Measurements from ENCODE around the gene EXOC6B. TPM values are rescaled to one million over a fixed set of nuclear protein-coding genes. Genes with fewer than 3 reads are reported as not detected.

The EXOC6B gene
- total RNA-seq, 1 donor: 24.6 TPM

- TF ChIP-seq CTCF (IDR thresholded peaks at IDR 0.05; ENCODE audit: extremely low read depth, low read depth, low read length): no peak
These were observed 211.9 kb downstream of the EXOC6B start for GRCh38 chr2:72613931-72614330.

GRCh38 chr2:72612614-72613160 lies 213.1 kb downstream of the EXOC6B start:
- Histone ChIP-seq H3K27ac (ENCODE audit: low read depth, low read length) (no peak overlapping the region), H3K79me2 (ENCODE audit: insufficient read depth, low read length) (no peaks in the 10 kb centered on the region), H3K27me3 (ENCODE audit: insufficient read depth, low read length) (no peaks in the 10 kb centered on the region), H3K4me1 (ENCODE audit: insufficient read depth, low read length) (no peaks in the 10 kb centered on the region), H3K36me3 (ENCODE audit: insufficient read depth, low read length) (no peaks in the 10 kb centered on the region), H3K4me3 (ENCODE audit: insufficient read depth, low read length) (no peak overlapping the region), H3K4me2 (ENCODE audit: insufficient read depth, low read length) (no peak overlapping the region), H2AFZ (ENCODE audit: low read length) (no peak overlapping the region), H4K20me1 (ENCODE audit: insufficient read depth, low read length) (peaks cover 3% of the 10 kb centered on the region), H3K9me3 (ENCODE audit: low read depth, low read length) (no peaks in the 10 kb centered on the region)
- no peak for TF ChIP-seq CTCF (IDR thresholded peaks at IDR 0.05; ENCODE audit: extremely low read depth, low read depth, low read length)
- no peak for DNase-seq (ENCODE audit: insufficient read length, low spot score, missing footprints)

More at GRCh38 chr2:72613931-72614330, 211.9 kb downstream of the EXOC6B start:
- Histone ChIP-seq H3K36me3 (ENCODE audit: insufficient read depth, low read length) (no peaks in the 10 kb centered on the region), H3K27me3 (ENCODE audit: insufficient read depth, low read length) (no peaks in the 10 kb centered on the region), H3K4me3 (ENCODE audit: insufficient read depth, low read length) (no peak overlapping the region), H4K20me1 (ENCODE audit: insufficient read depth, low read length) (peaks cover 7% of the 10 kb centered on the region), H3K27ac (ENCODE audit: low read depth, low read length) (no peak overlapping the region), H3K4me1 (ENCODE audit: insufficient read depth, low read length) (no peaks in the 10 kb centered on the region), H2AFZ (ENCODE audit: low read length) (no peak overlapping the region), H3K4me2 (ENCODE audit: insufficient read depth, low read length) (no peak overlapping the region), H3K9me3 (ENCODE audit: low read depth, low read length) (no peaks in the 10 kb centered on the region), H3K79me2 (ENCODE audit: insufficient read depth, low read length) (no peaks in the 10 kb centered on the region)
- no peak for DNase-seq (ENCODE audit: insufficient read length, low spot score, missing footprints)

GRCh38 chr2:72607189-72607588 lies 218.6 kb downstream of the EXOC6B start:
- TF ChIP-seq CTCF (IDR thresholded peaks at IDR 0.05; ENCODE audit: extremely low read depth, low read depth, low read length): no peak
- H4K20me1 ChIP-seq (ENCODE audit: insufficient read depth, low read length): no peaks in the 10 kb centered on the region
- no peaks in the 10 kb centered on the region for H3K36me3 ChIP-seq (ENCODE audit: insufficient read depth, low read length)
- H3K4me1 ChIP-seq (ENCODE audit: insufficient read depth, low read length): peaks cover 6% of the 10 kb centered on the region
- DNase-seq (ENCODE audit: insufficient read length, low spot score, missing footprints): no peak
- H3K4me2 ChIP-seq (ENCODE audit: insufficient read depth, low read length): no peak overlapping the region
- H3K9me3 ChIP-seq (ENCODE audit: low read depth, low read length): no peaks in the 10 kb centered on the region
- no peak overlapping the region for H3K4me3 ChIP-seq (ENCODE audit: insufficient read depth, low read length)
- no peaks in the 10 kb centered on the region for H3K27me3 ChIP-seq (ENCODE audit: insufficient read depth, low read length)
- no peak overlapping the region for H3K27ac ChIP-seq (ENCODE audit: low read depth, low read length)
- no peak overlapping the region for H2AFZ ChIP-seq (ENCODE audit: low read length)
- no peaks in the 10 kb centered on the region for H3K79me2 ChIP-seq (ENCODE audit: insufficient read depth, low read length)

GRCh38 chr2:72605836-72606442 lies 219.9 kb downstream of the EXOC6B start:
- peak; percentile 75 for TF ChIP-seq CTCF (IDR thresholded peaks at IDR 0.05; ENCODE audit: extremely low read depth, low read depth, low read length)
- no peaks in the 10 kb centered on the region for H3K9me3 ChIP-seq (ENCODE audit: low read depth, low read length)
- H3K36me3 ChIP-seq (ENCODE audit: insufficient read depth, low read length): no peaks in the 10 kb centered on the region
- H3K27me3 ChIP-seq (ENCODE audit: insufficient read depth, low read length): no peaks in the 10 kb centered on the region
- H3K4me2 ChIP-seq (ENCODE audit: insufficient read depth, low read length): no peak overlapping the region
- no peak overlapping the region for H2AFZ ChIP-seq (ENCODE audit: low read length)
- H3K4me3 ChIP-seq (ENCODE audit: insufficient read depth, low read length): no peak overlapping the region
- no peaks in the 10 kb centered on the region for H4K20me1 ChIP-seq (ENCODE audit: insufficient read depth, low read length)
- no peaks in the 10 kb centered on the region for H3K79me2 ChIP-seq (ENCODE audit: insufficient read depth, low read length)
- DNase-seq (ENCODE audit: insufficient read length, low spot score, missing footprints): no peak
- no peak overlapping the region for H3K27ac ChIP-seq (ENCODE audit: low read depth, low read length)
- H3K4me1 ChIP-seq (ENCODE audit: insufficient read depth, low read length): peaks cover 6% of the 10 kb centered on the region

Measured in osteoblast (primary cell).